Left ventricle myocardium inferior (tissue), 1 donor: ENCODE measurements around the gene ABTB1. TPM values are rescaled to one million over a fixed set of nuclear protein-coding genes. Genes with fewer than 3 reads are reported as not detected.

Source experiments
- DNase-seq: peaks from one replicate; pipeline ENCODE4 v3.0.0-alpha.2; 2020
- H3K27ac ChIP-seq: fragments of 200-600 bp; replicated peaks from 2 replicates; pipeline ENCODE4 v1.8.0; 2021
- H3K27me3 ChIP-seq: fragments of 200-600 bp; 2 replicates; pipeline ENCODE4 v1.8.0; 2021; ENCODE audit warnings: low read depth
- H3K36me3 ChIP-seq: fragments of 200-600 bp; 2 replicates; pipeline ENCODE4 v1.8.0; 2021
- H3K4me1 ChIP-seq: fragments of 200-600 bp; 2 replicates; pipeline ENCODE4 v1.8.0; 2021
- H3K4me3 ChIP-seq: fragments of 200-600 bp; 2 replicates; pipeline ENCODE4 v1.8.0; 2021; ENCODE audit warnings: mild to moderate bottlenecking, moderate library complexity
- H3K9me3 ChIP-seq: fragments of 200-600 bp; replicated peaks from 2 replicates; pipeline ENCODE4 v1.8.0; 2021
- CTCF ChIP-seq: fragments of 200-600 bp; IDR thresholded peaks from 2 replicates; pipeline ENCODE4 v1.8.0; 2021; ENCODE audit warnings: antibody characterized with exemption, mild to moderate bottlenecking, borderline replicate concordance
- intact Hi-C: fragments of 100-400 bp; cut with micrococcal nuclease; formaldehyde crosslinking; loops from one replicate; pipeline ENCODE4 v1.11.0; 2022
- total RNA-seq: library from RNA; stranded (reverse); fragmentation: NEBNext Ultra II Directional; extraction: Animal tissue kit (Norgen Biotek cat#: 25700); gene quantifications from one replicate; pipeline ENCODE4 v1.2.1, GENCODE V29; 2021
- donor health status: DM: no; HTN: yes; CAD: no; lungs with severe emphysema.

Gene ABTB1
- total RNA-seq, 1 donor from 2014 or later, result 29.9 TPM

- Histone ChIP-seq H3K4me1 (peaks cover 96% of the 10 kb centered on the region), H3K36me3 (peaks cover 12% of the 10 kb centered on the region), H3K4me3 (no peak overlapping the region), H3K9me3 (no peaks in the 10 kb centered on the region), H3K27me3 (no peaks in the 10 kb centered on the region), H3K27ac (peak overlapping the region; percentile 96)
- intact Hi-C loops, result no loop called here
- TF ChIP-seq CTCF, result no peak
- no peak for DNase-seq
These were observed 37.6 kb downstream of the ABTB1 start for GRCh38 chr3:127710155-127710941.

- Histone ChIP-seq H3K36me3 (peaks cover 15% of the 10 kb centered on the region), H3K4me1 (peaks cover 99% of the 10 kb centered on the region), H3K27me3 (no peaks in the 10 kb centered on the region), H3K27ac (peak overlapping the region; percentile 96), H3K9me3 (no peaks in the 10 kb centered on the region), H3K4me3 (no peak overlapping the region)
- DNase-seq, result no peak
- intact Hi-C loops, result no loop called here
- no peak for TF ChIP-seq CTCF
These were observed 38.4 kb downstream of the ABTB1 start for GRCh38 chr3:127711021-127711695.

GRCh38 chr3:127711896-127712295 is 39.1 kb downstream of the ABTB1 start:
- H3K4me3 ChIP-seq, result no peak overlapping the region
- no peaks in the 10 kb centered on the region for H3K27me3 ChIP-seq
- H3K27ac ChIP-seq, result peak overlapping the region; percentile 96
- H3K9me3 ChIP-seq, result no peaks in the 10 kb centered on the region
- DNase-seq, result no peak
- intact Hi-C loops, result no loop called here
- no peak for TF ChIP-seq CTCF
- peaks cover 19% of the 10 kb centered on the region for H3K36me3 ChIP-seq
- peaks cover 99% of the 10 kb centered on the region for H3K4me1 ChIP-seq

- intact Hi-C loops, result no loop called here
- no peak for TF ChIP-seq CTCF
- H3K4me1 ChIP-seq, result peaks cover 99% of the 10 kb centered on the region
- H3K36me3 ChIP-seq, result peaks cover 19% of the 10 kb centered on the region
- peak overlapping the region; percentile 96 for H3K27ac ChIP-seq
- H3K27me3 ChIP-seq, result no peaks in the 10 kb centered on the region
- no peak for DNase-seq
- H3K4me3 ChIP-seq, result no peak overlapping the region
- no peaks in the 10 kb centered on the region for H3K9me3 ChIP-seq
These were observed 39.7 kb downstream of the ABTB1 start for GRCh38 chr3:127712461-127712860.

- H3K9me3 ChIP-seq, result no peaks in the 10 kb centered on the region
- peak overlapping the region; percentile 96 for H3K27ac ChIP-seq
- peaks cover 19% of the 10 kb centered on the region for H3K36me3 ChIP-seq
- no peak for TF ChIP-seq CTCF
- DNase-seq, result no peak
- peaks cover 99% of the 10 kb centered on the region for H3K4me1 ChIP-seq
- H3K27me3 ChIP-seq, result no peaks in the 10 kb centered on the region
- H3K4me3 ChIP-seq, result peak overlapping the region; percentile 30
- intact Hi-C loops, result no loop called here
These were observed 40.4 kb downstream of the ABTB1 start for GRCh38 chr3:127712881-127713771.
